HPDE6-E6E7 (cell line): ENCODE measurements around the gene RALB.
"Not testable (repeated sequence)": the region's sequence is repeated elsewhere in the genome, so short reads cannot be mapped to it uniquely, and the experiment has no call there.

Experiments used
- DNase-seq: peaks from one replicate; pipeline ENCODE4 v3.0.0; 2011; ENCODE audit warnings: missing footprints; ENCODE audit errors: extremely low spot score

RALB gene

DNA sequence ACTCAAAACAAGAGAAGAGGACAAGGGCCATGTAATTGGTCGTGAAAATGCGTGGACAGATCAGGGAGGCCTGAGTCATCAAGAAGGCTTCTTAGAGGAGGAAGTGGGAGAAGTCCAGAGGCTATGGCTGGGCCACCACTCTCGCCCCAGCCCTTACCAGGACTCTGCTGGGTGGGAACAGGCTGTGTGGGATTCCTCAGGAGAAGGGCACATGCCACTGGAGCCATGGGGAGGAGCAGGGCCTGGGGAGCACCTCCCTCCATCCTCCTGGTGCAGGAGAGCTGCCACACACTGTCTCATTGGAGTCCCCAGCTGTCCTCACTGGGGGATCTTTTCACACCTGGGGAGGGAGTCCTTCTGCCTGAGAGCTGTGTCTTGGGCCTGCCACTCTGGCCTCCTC lies 9.4 kb upstream of the RALB start:
- no peak for DNase-seq

DNA sequence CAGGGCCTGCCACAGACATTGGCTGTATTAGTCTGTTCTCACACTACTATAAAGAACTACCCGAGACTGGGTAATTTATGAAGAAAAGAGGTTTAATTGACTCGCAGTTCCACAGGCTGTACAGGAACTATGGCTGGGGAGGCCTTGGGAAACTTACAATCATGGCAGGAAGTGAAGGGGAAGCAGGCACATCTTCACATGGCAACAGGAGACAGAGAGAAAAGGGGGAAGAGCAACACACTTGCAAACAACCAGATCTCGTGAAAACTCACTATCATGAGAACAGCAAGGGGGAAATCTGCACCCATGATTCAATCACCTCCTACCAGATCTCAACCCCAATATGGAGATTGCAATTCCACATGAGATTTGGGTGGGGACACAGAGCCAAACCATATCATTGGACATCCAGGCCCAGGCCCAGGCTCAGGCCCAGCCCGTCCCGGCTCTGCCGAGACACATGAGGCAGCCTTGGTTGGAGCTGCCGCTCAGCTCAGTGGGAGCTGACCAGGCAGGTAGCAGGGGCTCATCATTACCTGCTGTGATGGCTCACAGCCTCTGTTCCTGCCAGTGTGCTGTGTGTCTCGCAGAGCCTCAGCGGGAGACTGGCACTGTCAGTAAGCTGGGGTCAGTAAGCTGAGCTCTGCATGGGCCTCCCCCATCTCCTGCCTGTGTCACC lies 8.6 kb upstream of the RALB start:
- DNase-seq = no peak

DNA sequence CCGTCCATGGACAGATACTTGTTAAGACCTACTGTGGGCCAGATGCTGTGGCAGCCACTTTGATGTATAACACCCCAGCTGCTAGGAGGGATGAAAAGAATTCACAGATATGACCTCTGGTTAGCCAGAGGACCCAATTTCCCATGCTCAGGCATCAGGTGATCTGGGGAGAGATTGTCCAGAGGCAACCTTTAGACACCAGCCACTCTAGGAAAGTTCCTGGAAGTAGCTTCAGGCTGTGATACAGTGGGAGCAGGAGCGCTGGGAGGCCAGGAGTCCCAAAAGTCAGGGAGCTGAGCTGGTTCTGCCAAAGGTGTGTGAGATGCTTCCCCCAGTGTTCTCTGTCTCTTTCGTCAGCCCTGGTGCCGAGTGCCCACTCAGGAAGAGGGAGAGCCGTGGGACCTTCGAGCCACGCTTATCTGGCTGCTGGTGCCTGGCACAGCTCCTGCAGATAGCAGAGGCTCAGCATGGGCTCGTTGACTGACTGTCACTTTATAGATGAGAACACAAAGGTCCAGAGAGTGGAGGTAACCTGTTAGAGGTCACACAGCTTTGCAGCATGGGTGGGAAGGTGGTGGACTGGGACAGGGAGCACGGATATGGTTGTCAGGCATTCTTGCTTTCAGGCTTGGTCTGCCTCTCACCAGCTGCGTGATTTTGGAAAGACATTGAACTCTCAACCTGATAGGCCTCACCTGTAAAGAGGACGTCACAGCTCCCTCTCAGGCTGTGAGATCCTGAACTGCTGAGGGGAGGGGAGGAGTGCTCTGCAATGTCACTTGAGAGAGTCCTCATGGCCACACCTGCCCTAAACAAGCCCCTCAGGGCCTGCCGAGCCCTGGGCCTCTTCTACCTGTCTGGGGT lies 7.8 kb upstream of the RALB start:
- DNase-seq = no peak

DNA sequence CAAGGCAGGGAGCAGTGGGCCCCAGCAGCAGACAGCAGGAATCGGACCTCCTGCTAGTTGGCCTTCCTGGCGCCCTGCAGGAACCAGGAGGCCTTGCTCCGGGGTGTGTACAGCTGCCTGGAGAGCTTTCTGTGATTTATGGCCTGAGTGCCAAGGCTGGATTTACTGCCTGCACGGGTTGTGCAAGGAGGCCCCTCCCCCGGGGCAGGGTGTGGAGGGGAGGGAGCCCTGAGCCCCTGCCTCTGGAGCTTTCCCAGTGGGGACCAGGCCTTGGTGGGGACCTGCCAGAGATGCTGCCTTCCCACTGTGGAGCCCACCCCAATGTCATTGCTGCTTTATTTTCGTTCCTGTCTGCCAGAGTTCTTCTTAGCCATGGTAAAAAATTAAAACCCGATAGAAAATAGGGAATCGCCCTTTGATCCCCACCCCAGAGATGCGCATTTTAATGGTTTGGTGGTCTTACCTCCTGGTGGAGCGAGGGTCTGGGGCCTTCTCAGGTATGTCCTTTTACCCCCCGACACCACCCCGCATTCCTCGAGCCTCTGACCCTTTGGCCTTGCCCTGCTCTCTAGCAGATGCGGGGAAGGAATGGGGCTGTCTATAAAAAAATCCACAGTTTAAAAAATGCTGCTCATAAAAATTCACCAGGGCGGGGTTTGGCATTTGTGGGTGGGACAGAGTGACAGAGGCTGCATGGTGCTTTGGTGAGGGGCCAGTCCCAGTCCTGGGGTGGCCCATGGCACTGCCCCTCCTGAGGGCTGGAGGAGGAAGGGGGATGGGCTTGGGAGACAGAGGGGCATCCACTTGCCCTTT lies 6.9 kb upstream of the RALB start:
- DNase-seq = no peak

DNA sequence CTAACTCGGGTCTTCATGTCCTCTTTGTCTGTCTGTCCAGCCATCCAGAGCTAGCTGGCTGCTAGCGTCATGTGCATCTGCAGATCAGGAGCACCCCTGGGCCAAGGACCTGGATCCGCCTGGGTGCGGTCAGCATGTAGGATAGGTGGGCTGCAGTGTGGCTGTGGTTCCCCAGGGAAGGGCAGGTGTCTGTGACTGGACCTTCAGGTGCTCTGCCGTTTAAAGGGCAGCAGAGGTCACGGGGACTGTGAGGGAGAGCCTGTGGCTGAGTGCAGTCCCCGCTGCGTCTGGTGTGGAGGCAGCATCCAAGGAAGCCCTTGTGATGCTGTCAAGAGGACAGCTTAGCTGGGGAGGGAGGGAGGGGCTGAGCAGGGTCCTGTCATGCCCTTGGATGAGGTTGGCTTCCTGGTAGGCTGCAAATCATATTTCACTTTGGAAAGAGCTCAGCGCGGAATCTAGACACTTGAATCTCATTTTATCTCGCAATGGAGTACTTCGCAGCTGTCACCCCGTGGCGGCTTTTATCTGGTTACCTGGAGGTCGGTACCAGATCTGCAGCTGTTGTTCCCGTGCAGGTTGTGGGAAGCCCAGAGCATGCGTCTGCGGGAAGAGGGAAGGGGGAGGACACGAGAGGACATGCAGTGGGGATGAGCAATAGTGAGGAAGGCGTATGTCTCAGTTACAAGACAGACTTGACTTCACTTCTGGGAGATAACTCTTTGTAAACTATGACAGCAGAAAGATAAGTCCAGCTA lies 5.9 kb upstream of the RALB start:
- DNase-seq = no peak

DNA sequence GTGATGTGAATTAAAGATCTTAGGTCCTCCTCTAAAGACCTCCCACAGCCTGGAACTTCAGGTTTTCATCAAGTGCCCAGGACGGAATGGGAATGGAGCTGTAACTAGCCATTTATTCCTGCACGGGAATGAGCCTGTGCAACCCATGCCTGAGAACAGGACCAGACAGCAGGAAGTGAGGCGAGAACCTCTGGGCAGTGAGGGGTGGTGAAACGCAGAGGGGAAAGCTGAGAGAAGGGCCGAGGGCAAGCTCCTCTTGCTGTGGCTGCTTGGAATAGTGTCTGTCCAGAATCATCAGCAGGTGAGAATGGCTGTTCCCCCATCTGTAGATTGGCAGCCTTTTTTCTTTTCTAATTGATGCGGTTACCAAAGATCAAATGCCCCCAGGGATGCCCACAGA lies 4.8 kb upstream of the RALB start:
- DNase-seq = no peak

DNA sequence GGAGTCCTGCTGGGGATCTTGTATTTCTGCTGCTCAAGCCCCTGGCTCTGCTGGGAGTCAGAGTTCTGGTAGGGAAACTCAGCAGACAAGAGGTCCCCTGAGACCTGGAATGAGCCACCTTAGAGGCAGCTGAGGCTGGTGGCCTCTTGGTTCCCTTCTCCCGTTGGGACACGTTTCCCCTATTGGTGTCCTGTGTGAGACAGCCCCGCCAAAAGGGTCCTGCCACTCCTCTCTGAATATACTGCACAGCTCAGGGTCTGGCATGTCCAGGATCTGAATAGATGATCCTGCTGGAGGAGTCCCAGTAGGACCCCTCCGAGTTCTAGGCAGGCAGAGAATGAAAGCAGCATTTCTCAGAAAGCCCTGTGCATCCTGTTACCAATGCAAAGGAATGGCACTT lies 2.0 kb upstream of the RALB start:
- no peak for DNase-seq

DNA sequence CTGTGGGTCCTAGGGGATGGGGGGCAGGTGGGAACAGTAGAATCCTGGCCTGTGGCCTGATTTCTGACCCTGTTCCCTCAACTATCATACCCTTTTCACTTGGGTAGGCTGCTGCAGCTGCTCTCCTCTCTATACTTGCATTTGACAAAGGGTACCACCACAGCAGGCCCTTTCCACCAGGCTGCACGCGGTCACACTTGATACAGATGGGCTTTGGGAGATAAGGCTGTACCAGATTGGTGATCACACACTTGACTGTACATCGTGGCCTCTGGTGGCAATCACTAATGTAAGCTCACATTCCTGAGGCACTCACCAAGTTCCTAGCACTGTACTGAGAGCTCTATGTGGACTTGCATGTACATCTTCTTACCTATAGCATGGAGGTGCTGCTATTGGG lies 1.6 kb upstream of the RALB start:
- DNase-seq = no peak

DNA sequence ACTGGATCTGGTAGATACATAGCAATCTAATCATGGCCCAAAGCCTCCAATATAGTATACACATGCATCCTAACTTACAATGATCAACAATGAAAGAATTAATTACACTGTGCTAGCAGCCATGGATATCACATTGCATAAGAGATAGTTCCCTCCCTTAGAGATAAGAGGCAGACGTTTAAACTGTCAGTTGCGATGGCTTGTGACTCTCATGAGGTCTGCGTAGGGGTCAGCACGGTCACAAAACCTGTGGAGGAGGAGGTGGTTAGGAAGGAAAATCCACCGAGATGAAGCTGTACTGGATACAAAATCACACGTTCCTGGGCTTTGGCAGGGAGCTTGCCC lies 800 bp upstream of the RALB start:
- no peak for DNase-seq

DNA sequence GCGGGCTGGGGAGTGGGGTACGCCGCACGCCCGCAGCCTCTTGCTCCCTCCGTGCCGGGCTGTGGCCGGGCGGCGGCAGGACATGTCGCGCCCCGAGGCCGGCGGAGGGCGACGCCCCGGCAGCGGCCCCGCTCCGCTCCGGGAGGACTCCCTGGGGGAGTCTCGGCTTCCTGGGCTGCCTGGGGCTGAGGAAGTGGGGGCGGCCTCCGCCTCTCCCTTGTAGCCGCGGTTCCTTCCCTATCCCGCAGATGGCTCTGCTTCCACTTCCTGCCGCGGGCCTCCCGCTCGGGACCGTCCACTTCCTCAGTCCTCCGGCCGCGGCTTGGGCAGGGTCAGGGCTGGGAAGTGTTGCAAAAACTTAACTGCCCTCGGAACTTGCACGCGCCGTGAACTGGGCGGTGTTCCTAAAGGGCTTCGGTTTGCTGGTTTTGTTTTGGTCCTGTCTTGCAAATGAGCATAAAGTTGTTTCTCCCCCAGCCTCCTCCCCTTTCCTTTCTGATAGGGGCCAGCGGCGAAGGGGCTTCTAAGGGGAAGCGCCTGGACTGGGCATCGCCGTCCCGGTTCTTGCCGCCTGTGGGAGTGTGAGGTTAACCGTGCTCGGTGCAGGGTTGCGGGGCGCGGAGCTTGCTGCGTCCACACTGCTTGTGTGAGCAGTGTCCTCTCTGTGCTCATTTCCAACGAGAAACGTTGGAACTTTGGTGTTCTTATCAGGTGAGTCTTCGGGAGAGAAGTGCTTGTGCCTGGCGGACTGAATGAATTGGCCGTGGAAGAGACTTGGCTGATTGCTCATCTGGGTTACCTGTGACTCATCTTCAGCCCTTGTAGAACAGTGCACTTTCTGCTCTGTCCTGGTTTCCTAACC lies 600 bp downstream of the RALB start:
- DNase-seq = no peak

DNA sequence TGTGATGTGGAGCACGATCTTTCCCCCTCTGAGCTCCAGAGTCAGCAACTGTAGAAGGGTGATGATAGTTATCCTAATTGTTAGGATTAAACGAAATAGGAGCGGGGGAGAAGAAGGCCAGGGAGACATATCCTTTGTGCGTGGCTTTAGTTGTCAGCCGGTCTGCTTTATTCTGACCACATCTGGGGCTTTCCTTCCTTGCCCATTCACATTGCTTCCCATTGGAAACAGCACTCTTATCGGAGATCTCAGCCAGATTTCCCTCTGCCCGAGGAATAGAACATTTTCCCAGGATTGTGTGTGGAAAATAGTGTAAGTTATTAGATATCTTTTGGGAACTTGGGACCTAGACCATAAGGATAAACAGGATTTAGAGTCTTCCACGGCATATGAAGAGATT lies 1.5 kb downstream of the RALB start:
- no peak for DNase-seq

DNA sequence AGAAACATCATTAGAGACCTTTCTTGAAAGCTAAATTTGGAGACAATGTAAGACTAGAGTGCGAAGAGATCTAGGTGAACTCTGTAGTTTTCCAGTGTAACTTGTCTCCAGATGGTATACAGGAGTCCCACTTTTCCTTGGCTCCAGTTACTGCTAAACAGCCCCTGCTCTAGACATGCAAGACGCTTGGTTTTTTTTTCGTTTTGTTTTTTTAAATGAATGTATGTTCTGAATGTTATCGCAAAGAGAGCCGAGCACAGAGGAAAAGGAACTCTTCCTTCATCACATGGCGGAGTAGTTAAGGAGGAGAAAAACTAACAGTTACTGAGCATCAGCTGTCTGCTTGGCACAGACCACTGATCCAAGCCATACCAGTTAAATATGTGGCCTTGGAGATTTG lies 2.4 kb downstream of the RALB start:
- DNase-seq = no peak

DNA sequence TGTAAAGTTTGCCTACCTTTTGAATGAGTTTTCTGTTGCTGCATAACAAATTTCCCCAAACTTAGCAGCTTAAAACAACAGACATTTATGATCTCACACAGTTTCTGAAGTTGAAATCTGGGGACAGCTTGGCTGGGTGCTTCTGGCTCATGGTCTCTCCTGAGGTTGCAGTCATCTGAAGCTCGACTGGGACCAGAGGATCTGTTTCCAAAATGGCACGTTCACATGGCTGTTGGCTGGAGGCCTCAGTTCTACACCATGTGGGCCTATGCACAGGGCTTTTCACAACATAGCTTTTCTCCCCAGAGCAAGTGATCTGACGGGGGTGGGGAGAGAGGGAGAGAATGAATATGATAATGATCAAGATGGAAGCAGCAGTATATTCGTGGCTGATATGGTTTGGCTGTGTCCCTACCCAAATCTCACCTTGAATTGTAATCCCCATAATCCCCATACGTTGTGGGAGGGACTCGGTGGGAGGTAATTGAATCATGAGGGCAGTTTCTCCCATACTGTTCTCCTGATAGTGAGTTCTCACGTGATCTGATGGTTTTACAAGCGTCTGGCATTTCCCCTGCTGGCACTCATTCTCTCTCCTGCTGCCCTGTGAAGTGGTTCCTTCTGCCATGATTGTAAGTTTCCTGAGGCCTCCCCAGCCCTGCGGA lies 3.5 kb downstream of the RALB start:
- no peak for DNase-seq

DNA sequence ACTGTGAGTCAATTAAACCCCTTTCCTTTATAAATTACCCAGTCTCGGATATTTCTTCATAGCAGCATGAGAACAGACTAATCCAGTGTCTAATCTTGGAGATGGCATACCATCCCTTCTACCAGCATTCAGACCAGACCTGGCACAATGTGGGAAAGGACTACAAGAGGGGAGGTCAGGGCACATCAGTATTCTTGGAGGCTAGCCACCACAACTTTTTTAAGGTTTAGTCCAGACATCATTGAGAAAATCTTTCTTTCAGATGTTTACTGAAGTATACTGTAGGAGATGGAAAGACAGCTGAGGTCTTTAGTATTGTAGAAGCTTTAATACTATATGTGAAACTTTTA lies 4.0 kb downstream of the RALB start:
- DNase-seq = no peak

DNA sequence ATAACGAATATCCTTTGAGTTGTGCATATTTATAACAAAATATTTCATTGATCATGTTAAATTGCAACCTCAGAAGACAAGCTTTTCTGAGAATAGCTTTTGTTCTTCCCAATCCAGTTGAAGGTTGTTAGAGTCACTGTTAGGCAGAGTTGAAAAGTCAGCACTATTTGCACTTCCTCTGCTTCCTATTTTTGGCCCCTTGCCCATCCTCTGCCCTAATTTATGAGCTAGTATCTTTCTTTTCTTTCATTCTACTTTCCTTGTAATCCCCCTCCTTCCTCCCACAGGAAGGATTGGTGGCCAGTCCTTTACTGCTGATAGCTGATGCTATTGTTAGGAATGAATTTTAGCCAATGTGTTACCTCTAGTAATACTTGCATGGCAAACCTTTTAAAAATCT lies 4.9 kb downstream of the RALB start:
- DNase-seq = no peak

DNA sequence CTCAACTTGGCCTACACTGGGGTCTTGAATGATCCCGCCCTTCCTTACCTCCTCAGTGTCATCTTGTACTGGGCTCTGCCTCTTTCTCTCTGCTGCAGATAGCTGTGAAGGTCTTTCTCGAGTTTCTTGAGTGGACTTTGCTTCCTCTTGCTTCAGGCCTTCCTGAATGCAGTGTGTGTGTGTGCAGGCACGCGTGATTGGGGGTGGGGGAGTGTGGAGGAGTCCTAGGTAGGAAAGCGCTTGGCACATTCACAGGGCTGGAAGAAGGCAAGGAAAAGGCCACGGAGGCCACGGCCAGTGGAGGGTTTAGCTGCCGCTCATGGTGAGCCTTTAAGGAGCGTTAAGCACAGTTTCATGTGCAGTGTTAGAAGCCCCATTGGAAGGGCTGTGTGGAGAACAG lies 5.5 kb downstream of the RALB start:
- no peak for DNase-seq

DNA sequence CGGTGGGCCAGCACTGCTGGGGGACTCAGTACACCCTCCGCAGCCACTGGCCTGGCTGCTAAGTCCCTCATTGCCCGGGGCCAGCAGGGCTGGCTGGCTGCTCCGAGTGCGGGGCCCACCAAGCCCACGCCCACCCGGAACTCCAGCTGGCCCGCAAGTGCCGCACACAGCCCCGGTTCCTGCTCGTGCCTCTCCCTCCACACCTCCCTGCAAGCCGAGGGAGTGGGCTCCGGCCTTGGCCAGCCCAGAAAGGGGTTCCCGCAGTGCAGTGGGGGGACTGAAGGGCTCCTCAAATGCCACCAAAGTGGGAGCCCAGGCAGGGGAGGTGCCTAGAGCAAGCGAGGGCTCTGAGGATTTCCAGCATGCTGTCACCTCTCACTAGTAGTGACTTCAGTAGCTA lies 7.3 kb downstream of the RALB start:
- DNase-seq = not testable (repeated sequence)

DNA sequence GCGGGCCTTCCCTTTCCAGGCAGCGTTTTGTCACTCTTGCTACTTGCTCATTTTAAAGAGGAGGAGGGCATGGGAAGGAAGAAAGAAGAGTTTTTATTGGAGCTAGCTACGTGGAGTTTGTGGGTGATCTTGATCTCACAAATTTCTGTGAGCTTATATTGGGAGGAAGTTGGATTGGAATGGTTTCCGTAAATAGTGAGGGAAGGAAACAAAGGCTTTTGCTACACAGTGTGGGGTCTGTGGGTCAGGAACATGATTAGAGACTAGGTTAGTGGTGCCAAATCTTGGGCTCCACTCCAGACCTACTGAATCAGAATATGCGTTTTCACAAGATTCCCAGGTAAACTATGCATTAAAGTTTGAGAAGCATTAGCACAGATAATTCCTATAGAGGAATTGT lies 8.1 kb downstream of the RALB start:
- no peak for DNase-seq

DNA sequence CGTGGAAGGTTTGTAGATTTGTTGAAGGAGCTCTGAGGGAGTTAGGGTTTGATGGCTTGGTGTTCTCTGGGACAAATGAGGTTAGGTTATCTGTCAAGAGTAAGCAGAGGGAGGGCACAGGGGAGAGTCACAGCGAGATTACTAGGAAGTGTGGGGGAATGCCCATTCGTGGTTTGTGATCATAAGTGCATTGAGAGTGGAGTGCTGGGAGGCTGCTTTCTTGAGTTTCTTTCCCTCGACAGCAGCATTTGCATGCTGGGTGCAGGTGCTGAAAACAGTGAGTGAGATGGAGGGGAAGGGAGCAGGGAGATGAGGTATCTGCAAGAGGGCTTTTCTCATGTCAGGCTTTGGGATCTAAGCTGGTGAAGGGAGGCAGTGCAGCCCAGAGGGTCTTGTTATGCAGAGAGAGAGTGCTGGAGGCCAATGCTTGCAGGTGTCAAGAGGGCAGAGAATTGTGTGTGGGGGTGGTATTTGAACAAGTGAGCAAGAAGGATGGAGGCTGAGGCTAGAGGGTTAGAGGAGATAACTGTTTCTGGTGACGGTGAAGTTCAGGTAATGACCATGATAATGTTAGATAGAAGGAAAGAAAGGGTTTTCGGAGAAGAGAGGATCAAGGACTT lies 8.8 kb downstream of the RALB start:
- DNase-seq = no peak

DNA sequence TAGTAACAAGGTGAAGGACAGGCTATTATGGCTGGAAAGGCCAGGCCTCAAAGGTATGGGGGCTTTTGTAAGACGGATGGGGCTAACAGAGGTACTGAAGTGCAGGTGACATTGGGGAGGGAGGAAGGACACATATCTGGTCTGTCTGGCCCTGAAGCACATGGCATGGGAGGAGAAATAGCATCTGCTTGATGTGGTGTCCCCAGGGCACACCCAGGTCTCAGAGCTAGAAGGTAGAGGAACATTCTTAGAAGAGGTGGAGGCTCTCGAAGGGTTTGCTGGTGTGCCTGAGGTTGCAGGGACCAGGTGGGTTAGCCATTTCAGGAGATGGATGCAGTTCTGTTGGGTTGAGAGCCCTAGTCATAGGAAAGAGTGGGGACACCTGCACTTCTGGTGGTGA lies 9.5 kb downstream of the RALB start:
- no peak for DNase-seq
